ENCODE measurements around the gene ACP2. TPM values are rescaled to one million over a fixed set of nuclear protein-coding genes. Genes with fewer than 3 reads are reported as not detected.
A peak's percentile ranks its signal among the peaks of the same experiment; 100 is the strongest.

ACP2 gene
- total RNA-seq, 1 donor from 2014 or later: 22.5 TPM

- ChIA-PET POLR2A (interaction anchor here (0.8 to 5.9 kb wide), 4 partner anchors 20 to 131 kb away, joined by 3 to 57 read pairs (median 15); partner anchors contain the start of genes ACP2 and DDB2), CTCF (no interaction called here)
- Mint-ChIP-seq H3K4me1 (peaks cover 59% of the 10 kb centered on the region), H3K27ac (peak overlapping the region; percentile 97), H3K27me3 (no peaks in the 10 kb centered on the region), H3K9me3 (no peaks in the 10 kb centered on the region), H3K36me3 (ENCODE audit: low read depth) (peaks cover 11% of the 10 kb centered on the region), H3K4me3 (peak overlapping the region; percentile 93)
- intact Hi-C loops (cut with micrococcal nuclease): loop anchor here (1.0 to 2.0 kb wide), 11 partner anchors 21 to 569 kb away; partner anchors contain the start of genes ACP2, AGBL2, ARHGAP1 and CELF1
- TF ChIP-seq CTCF (IDR thresholded peaks at IDR 0.05): no peak
- ATAC-seq (ENCODE audit: low read depth) (peak; percentile 62), DNase-seq (peak; percentile 88)
Measured at GRCh38 chr11:47269002-47269828, 20.6 kb upstream of the ACP2 start.

GRCh38 chr11:47268448-47269001, 19.9 kb upstream of the ACP2 start:
- POLR2A ChIA-PET: interaction anchor here (0.8 to 5.9 kb wide), 3 partner anchors 19 to 131 kb away, joined by 3 to 57 read pairs (median 13); partner anchors contain the start of genes ACP2 and DDB2
- Mint-ChIP-seq H3K9me3 (no peaks in the 10 kb centered on the region), H3K4me1 (peaks cover 55% of the 10 kb centered on the region), H3K36me3 (ENCODE audit: low read depth) (peaks cover 6% of the 10 kb centered on the region), H3K27ac (peak overlapping the region; percentile 97), H3K4me3 (peak overlapping the region; percentile 93), H3K27me3 (no peaks in the 10 kb centered on the region)
- intact Hi-C loops (cut with micrococcal nuclease): loop anchor here (1.0 to 2.0 kb wide), 11 partner anchors 20 to 568 kb away; partner anchors contain the start of genes ACP2, AGBL2, ARHGAP1 and CELF1
- no peak for TF ChIP-seq CTCF (IDR thresholded peaks at IDR 0.05)
- ATAC-seq (ENCODE audit: low read depth) (no peak), DNase-seq (no peak)
- CTCF ChIA-PET: no interaction called here

GRCh38 chr11:47267876-47268275, 19.3 kb upstream of the ACP2 start:
- Mint-ChIP-seq H3K36me3 (ENCODE audit: low read depth) (peaks cover 4% of the 10 kb centered on the region), H3K4me1 (peaks cover 51% of the 10 kb centered on the region), H3K9me3 (no peaks in the 10 kb centered on the region), H3K27me3 (no peaks in the 10 kb centered on the region), H3K4me3 (peak overlapping the region; percentile 93), H3K27ac (no peak overlapping the region)
- ChIA-PET POLR2A (interaction anchor here (0.8 to 5.9 kb wide), 3 partner anchors 19 to 53 kb away, joined by 4 to 57 read pairs (median 13); partner anchors contain the start of genes ACP2 and DDB2), CTCF (no interaction called here)
- TF ChIP-seq CTCF (IDR thresholded peaks at IDR 0.05): no peak
- intact Hi-C loops (cut with micrococcal nuclease): loop anchor here (2.0 kb wide), 2 partner anchors 133 to 331 kb away; partner anchors contain the start of gene CSTPP1
- ATAC-seq (ENCODE audit: low read depth) (no peak), DNase-seq (no peak)

- H3K9me3 Mint-ChIP-seq: no peaks in the 10 kb centered on the region
- ChIA-PET POLR2A (interaction anchor here (1.4 to 2.9 kb wide), 2 partner anchors 48 to 50 kb away, joined by 3 to 21 read pairs; partner anchors contain the start of gene DDB2), CTCF (no interaction called here)
- H3K4me3 Mint-ChIP-seq: no peak overlapping the region
- ATAC-seq (ENCODE audit: low read depth) (no peak), DNase-seq (no peak)
- intact Hi-C loops (cut with micrococcal nuclease): no loop called here
- H3K27me3 Mint-ChIP-seq: no peaks in the 10 kb centered on the region
- no peak overlapping the region for H3K27ac Mint-ChIP-seq
- peaks cover 27% of the 10 kb centered on the region for H3K4me1 Mint-ChIP-seq
- H3K36me3 Mint-ChIP-seq (ENCODE audit: low read depth): peaks cover 6% of the 10 kb centered on the region
- TF ChIP-seq CTCF (IDR thresholded peaks at IDR 0.05): no peak
Measured at GRCh38 chr11:47264521-47264920, 15.9 kb upstream of the ACP2 start.

GRCh38 chr11:47264119-47264518, 15.5 kb upstream of the ACP2 start:
- Mint-ChIP-seq H3K4me1 (peaks cover 26% of the 10 kb centered on the region), H3K9me3 (no peaks in the 10 kb centered on the region), H3K27ac (no peak overlapping the region), H3K27me3 (no peaks in the 10 kb centered on the region), H3K4me3 (no peak overlapping the region), H3K36me3 (ENCODE audit: low read depth) (peaks cover 4% of the 10 kb centered on the region)
- no peak for DNase-seq
- TF ChIP-seq CTCF (IDR thresholded peaks at IDR 0.05): no peak
- POLR2A ChIA-PET: interaction anchor here (0.7 to 2.9 kb wide), 3 partner anchors 48 to 87 kb away, joined by 3 to 21 read pairs (median 7); partner anchors contain the start of gene DDB2
- CTCF ChIA-PET: no interaction called here
- ATAC-seq (ENCODE audit: low read depth): no peak
- intact Hi-C loops (cut with micrococcal nuclease): no loop called here
